D341Med (cell line): ENCODE results near the gene ZNF708.
"Not testable (repeated sequence)": the region's sequence is repeated elsewhere in the genome, so short reads cannot be mapped to it uniquely, and the experiment has no call there.

Experiments
- DNase-seq: peaks from one replicate; pipeline ENCODE4 v3.0.0; 2012; ENCODE audit warnings: low spot score

ZNF708 gene

GRCh38 chr19:21328885-21329605, at the start of gene ZNF708:
ZNF708 (minus strand) TSS chr19:21329410; CDS start chr19:21329212, 198 bp downstream.
- peak; percentile 87 for DNase-seq

DNA sequence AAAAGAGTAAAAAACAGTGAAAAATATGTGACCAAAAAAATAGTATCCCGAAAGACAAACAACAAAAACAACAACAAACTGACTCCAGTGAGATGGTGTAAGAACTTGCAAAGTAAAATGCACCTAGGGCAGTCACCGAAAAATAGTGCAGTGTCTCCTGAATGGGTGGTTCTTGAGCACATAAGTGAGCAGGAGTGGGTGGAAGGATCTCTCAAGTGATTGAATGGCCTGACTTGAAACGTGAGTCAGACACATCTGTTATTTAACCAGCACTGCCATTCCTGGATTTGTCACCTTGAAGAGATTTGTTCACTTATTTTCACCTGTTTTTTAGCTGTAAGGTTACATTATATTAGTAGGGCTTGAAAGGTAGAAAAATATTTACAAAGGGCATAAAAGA, 33.1 kb upstream of the ZNF708 start:
- no peak for DNase-seq

DNA sequence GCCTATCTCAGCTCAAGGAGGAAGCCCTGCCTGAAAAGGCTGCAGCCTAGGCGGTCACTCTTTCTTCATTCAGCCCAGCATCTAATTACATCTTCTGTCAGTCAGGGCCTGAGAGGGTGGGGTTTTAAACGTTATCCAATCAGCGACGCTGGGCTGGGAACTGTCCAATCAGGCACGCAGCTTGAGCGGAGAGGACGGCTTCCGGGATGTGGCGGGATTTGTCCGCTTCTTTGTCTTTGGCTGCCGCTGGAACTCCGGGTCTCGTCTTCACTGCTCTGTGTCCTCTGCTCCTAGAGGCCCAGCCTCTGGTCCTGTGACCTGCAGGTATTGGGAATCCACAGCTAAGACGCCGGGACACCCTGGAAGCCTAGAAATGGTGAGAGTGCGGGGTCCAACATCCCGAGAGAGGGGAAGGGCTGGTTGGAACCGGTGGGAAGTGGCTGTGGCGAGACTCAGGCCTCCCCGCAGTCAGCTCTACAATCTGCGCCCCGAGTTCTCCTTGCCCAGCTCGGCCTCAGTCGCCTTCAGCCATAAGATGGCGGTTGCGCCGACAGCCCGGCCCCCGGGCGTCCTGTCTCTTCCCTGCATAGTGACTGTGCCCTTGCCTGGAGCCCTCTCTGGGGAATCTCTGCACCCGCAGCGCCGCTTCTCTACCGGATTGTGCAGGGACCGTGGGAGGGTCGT, 29.7 kb upstream of the ZNF708 start, which contains the start of gene ZNF738:
Gene ZNF738, plus strand, starts transcription at position 233 of the 684 bp plus-strand sequence. Its CDS starts 141 bp downstream, at position 374.
- peak; percentile 92 for DNase-seq

- no peak for DNase-seq
Observed at GRCh38 chr19:21352830-21353229, 23.6 kb upstream of the ZNF708 start.

DNA sequence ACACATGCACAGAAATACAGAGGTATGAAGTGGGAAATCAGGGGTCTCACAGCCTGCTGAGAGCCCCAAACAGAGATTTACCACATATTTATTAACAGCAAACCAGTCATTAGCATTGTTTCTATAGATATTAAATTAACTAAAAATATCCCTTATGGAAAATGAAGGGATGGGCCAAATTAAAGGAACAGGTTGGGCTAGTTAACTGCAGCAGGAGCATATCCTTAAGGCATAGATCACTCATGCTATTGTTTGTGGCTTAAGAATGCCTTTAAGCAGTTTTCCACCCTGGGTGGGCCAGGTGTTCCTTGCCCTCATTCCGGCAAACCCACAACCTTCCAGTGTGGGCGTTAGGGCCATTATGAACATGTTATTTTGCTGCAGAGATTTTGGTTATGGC, 15.6 kb upstream of the ZNF708 start:
- not testable (repeated sequence) for DNase-seq

DNA sequence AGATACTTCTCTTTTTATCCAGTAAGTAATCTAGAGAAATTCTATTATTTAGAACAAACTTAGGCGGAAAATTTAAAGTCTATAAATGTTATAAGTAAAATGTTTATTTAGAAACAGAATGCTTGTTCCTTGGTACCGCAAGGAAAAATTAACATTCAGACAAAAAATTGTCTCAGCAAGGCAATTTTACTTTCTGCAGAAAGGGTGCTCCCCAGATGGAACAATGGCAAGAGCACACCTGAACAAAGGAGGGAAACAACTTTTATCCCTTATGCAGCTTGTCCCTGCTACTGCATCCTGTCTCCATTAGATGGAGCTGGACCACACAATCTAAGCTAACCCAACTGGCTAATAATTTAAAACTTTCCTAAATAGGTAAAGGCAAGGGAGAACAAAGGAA, 6.5 kb upstream of the ZNF708 start:
- DNase-seq = no peak

GRCh38 chr19:21328406-21328805, 804 bp downstream of the ZNF708 start:
- DNase-seq = peak; percentile 33

- DNase-seq = no peak
Observed at GRCh38 chr19:21326169-21326568, 3.0 kb downstream of the ZNF708 start.

DNA sequence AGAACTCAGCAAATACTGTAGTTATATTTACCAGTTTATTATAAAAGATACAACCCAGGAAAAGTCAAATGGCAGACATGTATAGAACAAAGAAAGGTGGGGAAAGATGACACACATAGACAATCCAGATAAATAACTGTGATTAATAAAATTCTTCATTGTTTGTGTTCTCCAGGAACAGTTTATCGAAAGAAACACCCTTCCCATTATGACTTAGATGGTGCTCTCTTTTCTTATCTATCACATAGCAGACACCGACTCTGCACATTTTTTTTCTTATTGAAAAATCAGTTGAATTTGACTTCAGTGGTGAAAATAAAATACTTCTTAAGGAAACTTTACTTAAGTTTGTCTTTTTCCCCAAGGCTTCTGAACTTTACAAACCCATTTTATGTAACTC, 6.2 kb downstream of the ZNF708 start:
- no peak for DNase-seq

GRCh38 chr19:21322528-21322927, 6.7 kb downstream of the ZNF708 start:
- no peak for DNase-seq

GRCh38 chr19:21321996-21322395, 7.2 kb downstream of the ZNF708 start:
- no peak for DNase-seq

- no peak for DNase-seq
Observed at GRCh38 chr19:21321134-21321533, 8.1 kb downstream of the ZNF708 start.

DNA sequence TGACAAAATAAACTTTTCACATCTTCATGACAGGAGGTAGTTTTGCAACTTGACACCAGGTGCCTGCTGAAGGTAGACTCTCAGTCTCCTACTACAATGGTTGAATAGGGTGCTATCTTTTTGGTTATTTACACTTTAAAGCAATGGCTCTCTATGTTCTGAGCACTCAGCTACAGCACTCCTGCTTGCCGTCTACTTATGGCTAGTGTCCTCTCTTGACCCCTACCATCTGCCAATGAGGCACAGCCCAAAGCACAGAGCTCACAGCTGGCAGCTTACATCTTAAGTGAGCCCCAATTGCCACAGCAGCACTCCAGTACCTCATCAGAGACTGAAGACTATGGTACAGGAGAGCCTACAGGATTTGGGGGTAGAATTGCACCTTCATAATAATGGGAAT, 11.4 kb downstream of the ZNF708 start:
- no peak for DNase-seq

GRCh38 chr19:21314676-21315075, 14.5 kb downstream of the ZNF708 start:
- no peak for DNase-seq

DNA sequence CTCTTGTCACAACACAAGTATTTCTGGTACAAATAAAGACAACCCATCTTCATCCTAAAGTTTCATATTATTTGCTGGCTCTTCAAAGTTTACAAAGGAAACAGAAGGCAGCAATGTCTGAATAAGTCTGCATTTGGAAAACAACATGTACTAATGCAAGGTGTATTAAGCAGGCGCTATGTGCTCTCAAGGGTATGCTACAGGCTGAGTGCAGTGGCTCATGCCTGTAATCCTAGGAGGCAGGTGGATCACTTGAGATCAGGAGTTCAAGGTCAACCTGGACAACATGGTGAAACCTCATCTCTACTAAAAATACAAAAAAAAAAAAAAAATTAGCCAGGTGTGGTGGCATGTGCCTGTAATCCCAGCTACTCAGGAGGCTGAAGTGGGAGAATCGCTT, 16.4 kb downstream of the ZNF708 start:
- DNase-seq = not testable (repeated sequence)

DNA sequence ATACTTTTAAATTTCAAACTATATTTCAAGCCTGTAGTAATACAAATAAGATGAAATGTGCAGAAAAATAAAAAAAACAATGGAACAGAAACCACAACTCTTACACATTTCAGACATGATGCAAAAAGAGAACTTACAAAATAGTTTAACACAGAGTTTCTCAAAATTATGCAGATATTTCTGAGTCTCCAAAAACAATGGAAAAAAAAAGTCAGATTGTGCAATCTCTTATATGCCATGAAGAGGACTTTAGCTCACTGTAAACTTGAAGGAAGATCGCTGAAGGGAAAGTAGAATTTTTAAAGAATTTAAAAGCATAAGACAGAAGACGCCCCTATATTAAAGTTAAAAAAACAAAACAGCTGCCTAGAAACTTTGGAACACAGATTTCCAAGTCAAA, 20.4 kb downstream of the ZNF708 start:
- DNase-seq = no peak

- DNase-seq = not testable (repeated sequence)
Observed at GRCh38 chr19:21306881-21307479, 22.2 kb downstream of the ZNF708 start.

- not testable (repeated sequence) for DNase-seq
Observed at GRCh38 chr19:21293768-21294167, 35.4 kb downstream of the ZNF708 start.

GRCh38 chr19:21269813-21270212, 59.4 kb downstream of the ZNF708 start:
- DNase-seq = no peak

GRCh38 chr19:21264891-21265290, 64.3 kb downstream of the ZNF708 start:
- no peak for DNase-seq

DNA sequence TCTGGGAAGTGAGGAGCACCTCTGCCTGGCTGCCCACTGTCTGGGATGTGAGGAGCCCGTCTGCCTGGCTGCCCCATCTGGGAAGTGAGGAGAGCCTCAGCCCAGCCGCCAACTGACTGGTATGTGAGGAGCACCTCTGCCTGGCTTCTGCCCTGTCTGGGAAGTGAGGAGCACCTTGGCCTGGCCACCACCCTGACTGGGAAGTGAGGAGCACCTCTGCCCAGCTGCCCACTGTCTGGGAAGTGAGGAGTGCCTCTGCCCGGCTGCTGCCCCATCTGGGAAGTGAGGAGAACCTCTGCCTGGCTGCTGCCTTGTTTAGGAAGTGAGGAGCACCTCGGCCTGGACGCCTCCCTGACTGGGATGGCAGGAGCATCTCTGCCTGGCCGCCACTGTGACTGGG, 64.8 kb downstream of the ZNF708 start:
- no peak for DNase-seq

DNA sequence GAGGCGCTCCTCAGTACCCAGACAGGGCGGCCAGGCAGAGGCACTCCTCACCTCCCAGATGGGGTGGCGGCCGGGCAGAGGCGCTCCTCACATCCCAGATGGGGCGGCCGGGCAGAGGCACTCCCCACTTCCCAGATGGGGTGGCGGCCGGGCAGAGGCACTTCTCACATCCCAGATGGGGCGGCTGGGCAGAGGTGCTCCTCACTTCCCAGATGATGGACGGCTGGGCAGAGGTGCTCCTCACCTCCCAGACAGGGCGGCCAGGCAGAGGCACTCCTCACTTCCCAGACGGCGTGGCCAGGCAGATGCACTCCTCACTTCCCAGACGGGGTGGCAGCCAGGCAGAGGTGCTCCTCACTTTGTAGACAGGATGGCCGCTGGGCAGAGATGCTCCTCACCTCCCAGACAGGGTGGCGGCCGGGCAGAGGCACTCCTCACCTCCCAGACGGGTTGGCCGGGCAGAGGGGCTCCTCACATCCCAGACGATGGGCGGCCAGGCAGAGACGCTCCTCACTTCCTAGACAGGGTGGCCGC, 68.3 kb downstream of the ZNF708 start:
- not testable (repeated sequence) for DNase-seq
